Measurements from ENCODE around the gene C11orf97. TPM values are rescaled to one million over a fixed set of nuclear protein-coding genes. Genes with fewer than 3 reads are reported as not detected.
A peak's percentile ranks its signal among the peaks of the same experiment; 100 is the strongest.

The C11orf97 gene
- total RNA-seq, 1 donor from 2014 or later = not detected

- no peak for TF ChIP-seq CTCF (conservative IDR thresholded peaks at IDR 0.05; ENCODE audit: low read depth, low read length)
- DNase-seq (ENCODE audit: low read depth) = no peak
- H3K4me3 ChIP-seq (ENCODE audit: low read depth, low read length) = no peak overlapping the region
These were observed 24.1 kb downstream of the C11orf97 start for GRCh38 chr11:94536386-94536785.

GRCh38 chr11:94537031-94537600 lies 24.9 kb downstream of the C11orf97 start:
- no peak for DNase-seq (ENCODE audit: low read depth)
- TF ChIP-seq CTCF (conservative IDR thresholded peaks at IDR 0.05; ENCODE audit: low read depth, low read length) = no peak
- no peak overlapping the region for H3K4me3 ChIP-seq (ENCODE audit: low read depth, low read length)

- TF ChIP-seq CTCF (conservative IDR thresholded peaks at IDR 0.05; ENCODE audit: low read depth, low read length) = no peak
- no peak for DNase-seq (ENCODE audit: low read depth)
These were observed 27.2 kb downstream of the C11orf97 start for GRCh38 chr11:94539420-94539819.

DNA sequence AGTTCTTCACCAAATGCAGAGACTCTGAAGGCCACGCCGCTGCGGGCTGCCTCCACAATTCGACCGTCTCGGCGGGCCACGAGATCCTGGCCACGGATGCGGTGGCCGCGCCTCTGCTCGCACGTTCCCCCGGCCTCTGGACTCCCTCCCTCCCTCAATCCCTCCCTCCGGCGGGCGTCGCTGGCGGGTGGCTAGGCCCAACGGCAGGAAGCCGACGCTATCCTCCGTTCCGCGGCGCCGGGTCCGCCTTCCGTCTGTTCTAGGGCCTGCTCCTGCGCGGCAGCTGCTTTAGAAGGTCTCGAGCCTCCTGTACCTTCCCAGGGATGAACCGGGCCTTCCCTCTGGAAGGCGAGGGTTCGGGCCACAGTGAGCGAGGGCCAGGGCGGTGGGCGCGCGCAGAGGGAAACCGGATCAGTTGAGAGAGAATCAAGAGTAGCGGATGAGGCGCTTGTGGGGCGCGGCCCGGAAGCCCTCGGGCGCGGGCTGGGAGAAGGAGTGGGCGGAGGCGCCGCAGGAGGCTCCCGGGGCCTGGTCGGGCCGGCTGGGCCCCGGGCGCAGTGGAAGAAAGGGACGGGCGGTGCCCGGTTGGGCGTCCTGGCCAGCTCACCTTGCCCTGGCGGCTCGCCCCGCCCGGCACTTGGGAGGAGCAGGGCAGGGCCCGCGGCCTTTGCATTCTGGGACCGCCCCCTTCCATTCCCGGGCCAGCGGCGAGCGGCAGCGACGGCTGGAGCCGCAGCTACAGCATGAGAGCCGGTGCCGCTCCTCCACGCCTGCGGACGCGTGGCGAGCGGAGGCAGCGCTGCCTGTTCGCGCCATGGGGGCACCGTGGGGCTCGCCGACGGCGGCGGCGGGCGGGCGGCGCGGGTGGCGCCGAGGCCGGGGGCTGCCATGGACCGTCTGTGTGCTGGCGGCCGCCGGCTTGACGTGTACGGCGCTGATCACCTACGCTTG lies 31.7 kb downstream of the C11orf97 start, which contains the start of gene FUT4:
FUT4 (plus strand) TSS at position 227 of the 951 bp plus-strand sequence; CDS start at position 440, 213 bp downstream.
- no peak for DNase-seq (ENCODE audit: low read depth)
- TF ChIP-seq CTCF (conservative IDR thresholded peaks at IDR 0.05; ENCODE audit: low read depth, low read length) = no peak
- H3K4me3 ChIP-seq (ENCODE audit: low read depth, low read length) = peak within 1 kb of the TSS; percentile 62

More at GRCh38 chr11:94539420-94539819, 27.2 kb downstream of the C11orf97 start:
- H3K4me3 ChIP-seq (ENCODE audit: low read depth, low read length) = no peak overlapping the region

DNA sequence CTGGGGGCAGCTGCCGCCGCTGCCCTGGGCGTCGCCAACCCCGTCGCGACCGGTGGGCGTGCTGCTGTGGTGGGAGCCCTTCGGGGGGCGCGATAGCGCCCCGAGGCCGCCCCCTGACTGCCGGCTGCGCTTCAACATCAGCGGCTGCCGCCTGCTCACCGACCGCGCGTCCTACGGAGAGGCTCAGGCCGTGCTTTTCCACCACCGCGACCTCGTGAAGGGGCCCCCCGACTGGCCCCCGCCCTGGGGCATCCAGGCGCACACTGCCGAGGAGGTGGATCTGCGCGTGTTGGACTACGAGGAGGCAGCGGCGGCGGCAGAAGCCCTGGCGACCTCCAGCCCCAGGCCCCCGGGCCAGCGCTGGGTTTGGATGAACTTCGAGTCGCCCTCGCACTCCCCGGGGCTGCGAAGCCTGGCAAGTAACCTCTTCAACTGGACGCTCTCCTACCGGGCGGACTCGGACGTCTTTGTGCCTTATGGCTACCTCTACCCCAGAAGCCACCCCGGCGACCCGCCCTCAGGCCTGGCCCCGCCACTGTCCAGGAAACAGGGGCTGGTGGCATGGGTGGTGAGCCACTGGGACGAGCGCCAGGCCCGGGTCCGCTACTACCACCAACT lies 32.5 kb downstream of the C11orf97 start:
- no peak for DNase-seq (ENCODE audit: low read depth)
- H3K4me3 ChIP-seq (ENCODE audit: low read depth, low read length) = peak overlapping the region; percentile 62
- TF ChIP-seq CTCF (conservative IDR thresholded peaks at IDR 0.05; ENCODE audit: low read depth, low read length) = no peak

DNA sequence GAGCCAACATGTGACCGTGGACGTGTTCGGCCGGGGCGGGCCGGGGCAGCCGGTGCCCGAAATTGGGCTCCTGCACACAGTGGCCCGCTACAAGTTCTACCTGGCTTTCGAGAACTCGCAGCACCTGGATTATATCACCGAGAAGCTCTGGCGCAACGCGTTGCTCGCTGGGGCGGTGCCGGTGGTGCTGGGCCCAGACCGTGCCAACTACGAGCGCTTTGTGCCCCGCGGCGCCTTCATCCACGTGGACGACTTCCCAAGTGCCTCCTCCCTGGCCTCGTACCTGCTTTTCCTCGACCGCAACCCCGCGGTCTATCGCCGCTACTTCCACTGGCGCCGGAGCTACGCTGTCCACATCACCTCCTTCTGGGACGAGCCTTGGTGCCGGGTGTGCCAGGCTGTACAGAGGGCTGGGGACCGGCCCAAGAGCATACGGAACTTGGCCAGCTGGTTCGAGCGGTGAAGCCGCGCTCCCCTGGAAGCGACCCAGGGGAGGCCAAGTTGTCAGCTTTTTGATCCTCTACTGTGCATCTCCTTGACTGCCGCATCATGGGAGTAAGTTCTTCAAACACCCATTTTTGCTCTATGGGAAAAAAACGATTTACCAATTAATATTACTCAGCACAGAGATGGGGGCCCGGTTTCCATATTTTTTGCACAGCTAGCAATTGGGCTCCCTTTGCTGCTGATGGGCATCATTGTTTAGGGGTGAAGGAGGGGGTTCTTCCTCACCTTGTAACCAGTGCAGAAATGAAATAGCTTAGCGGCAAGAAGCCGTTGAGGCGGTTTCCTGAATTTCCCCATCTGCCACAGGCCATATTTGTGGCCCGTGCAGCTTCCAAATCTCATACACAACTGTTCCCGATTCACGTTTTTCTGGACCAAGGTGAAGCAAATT lies 33.3 kb downstream of the C11orf97 start:
- peak overlapping the region; percentile 62 for H3K4me3 ChIP-seq (ENCODE audit: low read depth, low read length)
- no peak for TF ChIP-seq CTCF (conservative IDR thresholded peaks at IDR 0.05; ENCODE audit: low read depth, low read length)
- DNase-seq (ENCODE audit: low read depth) = no peak

All from epithelial cell of proximal tubule (primary cell).